Ovary (tissue), 3 donors: Measurements from ENCODE around the gene SLC1A7.

Source experiments
- POLR2A ChIP-seq: fragments of 450-650 bp; IDR thresholded peaks from one replicate; pipeline ENCODE4 v1.6.1; 2017; ENCODE audit warnings: antibody characterized with exemption, mild to moderate bottlenecking, moderate library complexity
- TF ChIP-seq, protein P1 (sequence below), 3 donors: fragments of 450-650 bp in 2 of 3; fragments of 200-600 bp in 1 of 3; IDR thresholded peaks; one replicate each; pipeline versions ENCODE4 v1.5.1 to v1.8.0; 2016 to 2022; ENCODE audit warnings: antibody characterized with exemption in 3 of 3, mild to moderate bottlenecking in 1 of 3
- donor health status: DM: no; HTN: no; CAD: no.

DNA sequence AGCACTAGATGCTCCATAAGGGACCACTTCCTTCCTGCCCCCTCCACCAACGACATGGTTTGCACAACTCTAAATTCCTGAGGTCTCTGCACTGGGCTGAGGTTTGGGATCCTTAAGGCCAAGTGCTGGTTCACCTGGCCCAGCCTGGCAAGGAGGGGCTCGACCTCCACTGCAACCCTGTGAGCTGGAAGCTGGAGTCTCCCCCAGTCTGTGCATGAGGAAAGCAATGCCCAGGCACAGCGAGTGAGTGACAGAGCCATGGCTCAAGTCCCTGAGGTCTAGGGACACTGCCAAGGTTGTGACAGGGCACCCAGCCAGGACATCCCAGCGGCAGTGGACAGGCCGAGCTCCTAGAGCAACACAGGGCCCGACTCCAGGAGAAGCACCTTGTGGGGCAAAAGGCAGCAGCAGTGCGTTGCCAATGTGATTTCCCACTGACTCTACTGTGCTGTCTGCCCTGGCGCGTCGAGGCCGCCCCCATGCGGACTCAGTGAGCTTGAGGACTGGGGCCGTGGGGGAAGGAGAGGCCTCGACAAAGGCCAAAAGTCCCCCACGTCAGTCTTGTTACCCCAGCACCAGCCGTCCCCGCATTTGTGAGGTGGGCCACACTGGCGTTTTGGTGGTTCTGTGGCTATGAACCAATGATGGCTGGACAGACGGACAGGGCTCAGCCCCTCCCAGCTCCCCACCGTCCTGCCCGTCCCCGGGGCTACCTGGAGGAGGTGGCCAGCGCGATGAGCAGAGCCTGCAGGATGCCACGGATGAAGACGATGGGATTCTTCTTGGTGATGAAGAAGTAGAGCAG lies 50.4 kb downstream of the SLC1A7 start:
- TF ChIP-seq POLR2A: no peak
- TF ChIP-seq, protein P1, sequence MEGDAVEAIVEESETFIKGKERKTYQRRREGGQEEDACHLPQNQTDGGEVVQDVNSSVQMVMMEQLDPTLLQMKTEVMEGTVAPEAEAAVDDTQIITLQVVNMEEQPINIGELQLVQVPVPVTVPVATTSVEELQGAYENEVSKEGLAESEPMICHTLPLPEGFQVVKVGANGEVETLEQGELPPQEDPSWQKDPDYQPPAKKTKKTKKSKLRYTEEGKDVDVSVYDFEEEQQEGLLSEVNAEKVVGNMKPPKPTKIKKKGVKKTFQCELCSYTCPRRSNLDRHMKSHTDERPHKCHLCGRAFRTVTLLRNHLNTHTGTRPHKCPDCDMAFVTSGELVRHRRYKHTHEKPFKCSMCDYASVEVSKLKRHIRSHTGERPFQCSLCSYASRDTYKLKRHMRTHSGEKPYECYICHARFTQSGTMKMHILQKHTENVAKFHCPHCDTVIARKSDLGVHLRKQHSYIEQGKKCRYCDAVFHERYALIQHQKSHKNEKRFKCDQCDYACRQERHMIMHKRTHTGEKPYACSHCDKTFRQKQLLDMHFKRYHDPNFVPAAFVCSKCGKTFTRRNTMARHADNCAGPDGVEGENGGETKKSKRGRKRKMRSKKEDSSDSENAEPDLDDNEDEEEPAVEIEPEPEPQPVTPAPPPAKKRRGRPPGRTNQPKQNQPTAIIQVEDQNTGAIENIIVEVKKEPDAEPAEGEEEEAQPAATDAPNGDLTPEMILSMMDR (IDR thresholded peaks at IDR 0.05): no peak
